SK-N-SH treated with all-trans-retinoic acid at 6 μM for 48 hours (cell line): ENCODE measurements around the gene CHMP6.

Experiments used
- ATAC-seq: fragments of 200-7000 bp; cut with Tn5 transposase; 3 replicates; pipeline ENCODE4 v1.9.1; 2020; ENCODE audit warnings: mild to moderate bottlenecking, moderate library complexity
- ARNTL ChIP-seq: fragments of 450-650 bp; formaldehyde crosslinking; IDR thresholded peaks from 2 replicates; pipeline ENCODE4 v1.5.0; 2020; ENCODE audit warnings: low read depth, mild to moderate bottlenecking, moderate library complexity, borderline replicate concordance
- BACH2 ChIP-seq: fragments of 250-450 bp; sonication (Bioruptor Pico); IDR thresholded peaks from 2 replicates; pipeline ENCODE4 v1.9.0; 2021; ENCODE audit warnings: mild to moderate bottlenecking, borderline replicate concordance
- CSDC2 ChIP-seq: fragments of 250-450 bp; sonication (Bioruptor Pico); IDR thresholded peaks from 2 replicates; pipeline ENCODE4 v1.5.0; 2020; ENCODE audit warnings: mild to moderate bottlenecking, moderate library complexity
- GLIS3 ChIP-seq: fragments of 250-450 bp; sonication (Bioruptor Pico); IDR thresholded peaks from 2 replicates; pipeline ENCODE4 v1.5.0; 2020; ENCODE audit warnings: mild to moderate bottlenecking, moderate library complexity
- ISL1 ChIP-seq: fragments of 250-450 bp; sonication (Bioruptor Pico); IDR thresholded peaks from 2 replicates; pipeline ENCODE4 v2.1.2; 2022; ENCODE audit warnings: mild to moderate bottlenecking, moderate library complexity
- OSR1 ChIP-seq: fragments of 250-450 bp; sonication (Bioruptor Pico); IDR thresholded peaks from 2 replicates; pipeline ENCODE4 v1.8.0; 2022; ENCODE audit warnings: moderate library complexity, mild to moderate bottlenecking, inconsistent platforms
- PPARA ChIP-seq: fragments of 250-450 bp; sonication (Bioruptor Pico); IDR thresholded peaks from 2 replicates; pipeline ENCODE4 v1.5.0; 2020; ENCODE audit warnings: mild to moderate bottlenecking, borderline replicate concordance
- RARB ChIP-seq: fragments of 250-450 bp; sonication (Bioruptor Pico); IDR thresholded peaks from 2 replicates; pipeline ENCODE4 v1.8.0; 2021; ENCODE audit warnings: mild to moderate bottlenecking, moderate library complexity
- SNAI2 ChIP-seq: fragments of 250-450 bp; sonication (Bioruptor Pico); IDR thresholded peaks from 2 replicates; pipeline ENCODE4 v1.5.0; 2020; ENCODE audit warnings: mild to moderate bottlenecking, moderate library complexity
- TCF4 ChIP-seq: fragments of 250-450 bp; sonication (Bioruptor Pico); IDR thresholded peaks from 2 replicates; pipeline ENCODE4 v1.8.0; 2021; ENCODE audit warnings: mild to moderate bottlenecking, moderate library complexity, borderline replicate concordance
- TOX ChIP-seq: fragments of 250-450 bp; sonication (Bioruptor Pico); IDR thresholded peaks from 2 replicates; pipeline ENCODE4 v1.8.0; 2021; ENCODE audit warnings: mild to moderate bottlenecking, moderate library complexity, borderline replicate concordance
- ZC3H10 ChIP-seq: fragments of 250-450 bp; sonication (Bioruptor Pico); IDR thresholded peaks from 2 replicates; pipeline ENCODE4 v1.5.1; 2021; ENCODE audit warnings: mild to moderate bottlenecking, moderate library complexity
- ZFP3 ChIP-seq: fragments of 250-450 bp; sonication (Bioruptor Pico); IDR thresholded peaks from 2 replicates; pipeline ENCODE4 v1.5.0; 2020; ENCODE audit warnings: mild to moderate bottlenecking, moderate library complexity
- ZNF565 ChIP-seq: fragments of 450-650 bp; formaldehyde crosslinking; conservative IDR thresholded peaks from 2 replicates; pipeline ENCODE4 v1.5.0; 2020; ENCODE audit warnings: low read depth, mild to moderate bottlenecking, moderate library complexity
- ZNF70 ChIP-seq: fragments of 450-650 bp; formaldehyde crosslinking; IDR thresholded peaks from 2 replicates; pipeline ENCODE4 v1.5.0; 2020; ENCODE audit warnings: mild to moderate bottlenecking, moderate library complexity
- ZNF8 ChIP-seq: fragments of 450-650 bp; formaldehyde crosslinking; IDR thresholded peaks from 2 replicates; pipeline ENCODE4 v1.5.0; 2020; ENCODE audit warnings: mild to moderate bottlenecking, moderate library complexity
- TF ChIP-seq, protein P1 (sequence below): fragments of 250-450 bp; sonication (Bioruptor Pico); IDR thresholded peaks from 2 replicates; pipeline ENCODE4 v1.8.0; 2020; ENCODE audit warnings: mild to moderate bottlenecking, moderate library complexity, borderline replicate concordance
- TF ChIP-seq, protein P2 (sequence below): fragments of 250-450 bp; sonication (Bioruptor Pico); IDR thresholded peaks from 2 replicates; pipeline ENCODE4 v1.5.1; 2020; ENCODE audit warnings: low read depth, mild to moderate bottlenecking, moderate library complexity
- TF ChIP-seq, protein P3 (sequence below): fragments of 250-450 bp; sonication (Bioruptor Pico); IDR thresholded peaks from 2 replicates; pipeline ENCODE4 v1.5.0; 2020; ENCODE audit warnings: mild to moderate bottlenecking, moderate library complexity
- TF ChIP-seq, protein P4 (sequence below): fragments of 250-450 bp; sonication (Bioruptor Pico); IDR thresholded peaks from 2 replicates; pipeline ENCODE4 v1.5.1; 2021; ENCODE audit warnings: mild to moderate bottlenecking, moderate library complexity
- TF ChIP-seq, protein P5 (sequence below): fragments of 250-450 bp; sonication (Bioruptor Pico); IDR thresholded peaks from 2 replicates; pipeline ENCODE4 v1.8.0; 2021; ENCODE audit warnings: low read depth, mild to moderate bottlenecking, moderate library complexity, borderline replicate concordance

CHMP6 gene

DNA sequence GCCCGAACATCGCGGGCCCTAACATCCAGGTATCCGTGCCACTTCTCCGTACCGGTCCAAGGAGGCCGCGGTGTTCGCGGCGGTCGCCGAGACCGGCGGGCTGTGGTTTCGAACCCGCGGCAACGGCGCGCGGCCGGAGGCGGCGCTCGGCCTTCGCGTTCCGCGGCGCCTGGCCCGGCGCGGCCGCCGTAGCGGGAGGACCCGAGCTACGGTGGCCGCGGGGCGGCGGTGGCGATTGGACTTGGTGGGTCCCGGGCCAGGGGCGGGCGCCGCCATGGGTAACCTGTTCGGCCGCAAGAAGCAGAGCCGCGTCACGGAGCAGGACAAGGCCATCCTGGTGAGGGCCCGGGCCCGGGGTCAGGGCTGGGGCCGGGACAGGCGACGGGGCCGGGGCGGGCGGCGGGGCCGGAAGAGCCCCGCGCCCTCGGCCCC is at the start of gene CHMP6:
CHMP6 (plus strand) TSS at position 197 of the 432 bp plus-strand sequence; CDS start at position 275, 78 bp downstream.
- ATAC-seq = peak; percentile 37
- TF ChIP-seq ZC3H10 (CRISPR knock-in tag) (no peak), SNAI2 (CRISPR knock-in tag) (peak; percentile 72; the same call in 1 of the 2 replicates), ISL1 (no peak), PPARA (CRISPR knock-in tag) (no peak), OSR1 (CRISPR knock-in tag) (no peak), ZNF8 (CRISPR knock-in tag) (no peak), RARB (CRISPR knock-in tag) (no peak), ZNF70 (no peak), ZFP3 (CRISPR knock-in tag) (peak; percentile 63; the same call in 1 of the 2 replicates), CSDC2 (CRISPR knock-in tag) (peak; percentile 85; the same call in 1 of the 2 replicates), ARNTL (CRISPR knock-in tag) (no peak), TOX (CRISPR knock-in tag) (no peak), TCF4 (CRISPR knock-in tag) (no peak), GLIS3 (CRISPR knock-in tag) (no peak), ZNF565 (no peak), BACH2 (no peak)
- TF ChIP-seq, protein P1, sequence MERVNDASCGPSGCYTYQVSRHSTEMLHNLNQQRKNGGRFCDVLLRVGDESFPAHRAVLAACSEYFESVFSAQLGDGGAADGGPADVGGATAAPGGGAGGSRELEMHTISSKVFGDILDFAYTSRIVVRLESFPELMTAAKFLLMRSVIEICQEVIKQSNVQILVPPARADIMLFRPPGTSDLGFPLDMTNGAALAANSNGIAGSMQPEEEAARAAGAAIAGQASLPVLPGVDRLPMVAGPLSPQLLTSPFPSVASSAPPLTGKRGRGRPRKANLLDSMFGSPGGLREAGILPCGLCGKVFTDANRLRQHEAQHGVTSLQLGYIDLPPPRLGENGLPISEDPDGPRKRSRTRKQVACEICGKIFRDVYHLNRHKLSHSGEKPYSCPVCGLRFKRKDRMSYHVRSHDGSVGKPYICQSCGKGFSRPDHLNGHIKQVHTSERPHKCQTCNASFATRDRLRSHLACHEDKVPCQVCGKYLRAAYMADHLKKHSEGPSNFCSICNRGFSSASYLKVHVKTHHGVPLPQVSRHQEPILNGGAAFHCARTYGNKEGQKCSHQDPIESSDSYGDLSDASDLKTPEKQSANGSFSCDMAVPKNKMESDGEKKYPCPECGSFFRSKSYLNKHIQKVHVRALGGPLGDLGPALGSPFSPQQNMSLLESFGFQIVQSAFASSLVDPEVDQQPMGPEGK (CRISPR knock-in tag) = no peak
- TF ChIP-seq, protein P2, sequence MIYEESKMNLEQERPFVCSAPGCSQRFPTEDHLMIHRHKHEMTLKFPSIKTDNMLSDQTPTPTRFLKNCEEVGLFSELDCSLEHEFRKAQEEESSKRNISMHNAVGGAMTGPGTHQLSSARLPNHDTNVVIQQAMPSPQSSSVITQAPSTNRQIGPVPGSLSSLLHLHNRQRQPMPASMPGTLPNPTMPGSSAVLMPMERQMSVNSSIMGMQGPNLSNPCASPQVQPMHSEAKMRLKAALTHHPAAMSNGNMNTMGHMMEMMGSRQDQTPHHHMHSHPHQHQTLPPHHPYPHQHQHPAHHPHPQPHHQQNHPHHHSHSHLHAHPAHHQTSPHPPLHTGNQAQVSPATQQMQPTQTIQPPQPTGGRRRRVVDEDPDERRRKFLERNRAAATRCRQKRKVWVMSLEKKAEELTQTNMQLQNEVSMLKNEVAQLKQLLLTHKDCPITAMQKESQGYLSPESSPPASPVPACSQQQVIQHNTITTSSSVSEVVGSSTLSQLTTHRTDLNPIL (CRISPR knock-in tag) = no peak
- TF ChIP-seq, protein P3, sequence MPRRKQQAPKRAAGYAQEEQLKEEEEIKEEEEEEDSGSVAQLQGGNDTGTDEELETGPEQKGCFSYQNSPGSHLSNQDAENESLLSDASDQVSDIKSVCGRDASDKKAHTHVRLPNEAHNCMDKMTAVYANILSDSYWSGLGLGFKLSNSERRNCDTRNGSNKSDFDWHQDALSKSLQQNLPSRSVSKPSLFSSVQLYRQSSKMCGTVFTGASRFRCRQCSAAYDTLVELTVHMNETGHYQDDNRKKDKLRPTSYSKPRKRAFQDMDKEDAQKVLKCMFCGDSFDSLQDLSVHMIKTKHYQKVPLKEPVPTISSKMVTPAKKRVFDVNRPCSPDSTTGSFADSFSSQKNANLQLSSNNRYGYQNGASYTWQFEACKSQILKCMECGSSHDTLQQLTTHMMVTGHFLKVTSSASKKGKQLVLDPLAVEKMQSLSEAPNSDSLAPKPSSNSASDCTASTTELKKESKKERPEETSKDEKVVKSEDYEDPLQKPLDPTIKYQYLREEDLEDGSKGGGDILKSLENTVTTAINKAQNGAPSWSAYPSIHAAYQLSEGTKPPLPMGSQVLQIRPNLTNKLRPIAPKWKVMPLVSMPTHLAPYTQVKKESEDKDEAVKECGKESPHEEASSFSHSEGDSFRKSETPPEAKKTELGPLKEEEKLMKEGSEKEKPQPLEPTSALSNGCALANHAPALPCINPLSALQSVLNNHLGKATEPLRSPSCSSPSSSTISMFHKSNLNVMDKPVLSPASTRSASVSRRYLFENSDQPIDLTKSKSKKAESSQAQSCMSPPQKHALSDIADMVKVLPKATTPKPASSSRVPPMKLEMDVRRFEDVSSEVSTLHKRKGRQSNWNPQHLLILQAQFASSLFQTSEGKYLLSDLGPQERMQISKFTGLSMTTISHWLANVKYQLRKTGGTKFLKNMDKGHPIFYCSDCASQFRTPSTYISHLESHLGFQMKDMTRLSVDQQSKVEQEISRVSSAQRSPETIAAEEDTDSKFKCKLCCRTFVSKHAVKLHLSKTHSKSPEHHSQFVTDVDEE (CRISPR knock-in tag) = peak; percentile 86
- TF ChIP-seq, protein P4, sequence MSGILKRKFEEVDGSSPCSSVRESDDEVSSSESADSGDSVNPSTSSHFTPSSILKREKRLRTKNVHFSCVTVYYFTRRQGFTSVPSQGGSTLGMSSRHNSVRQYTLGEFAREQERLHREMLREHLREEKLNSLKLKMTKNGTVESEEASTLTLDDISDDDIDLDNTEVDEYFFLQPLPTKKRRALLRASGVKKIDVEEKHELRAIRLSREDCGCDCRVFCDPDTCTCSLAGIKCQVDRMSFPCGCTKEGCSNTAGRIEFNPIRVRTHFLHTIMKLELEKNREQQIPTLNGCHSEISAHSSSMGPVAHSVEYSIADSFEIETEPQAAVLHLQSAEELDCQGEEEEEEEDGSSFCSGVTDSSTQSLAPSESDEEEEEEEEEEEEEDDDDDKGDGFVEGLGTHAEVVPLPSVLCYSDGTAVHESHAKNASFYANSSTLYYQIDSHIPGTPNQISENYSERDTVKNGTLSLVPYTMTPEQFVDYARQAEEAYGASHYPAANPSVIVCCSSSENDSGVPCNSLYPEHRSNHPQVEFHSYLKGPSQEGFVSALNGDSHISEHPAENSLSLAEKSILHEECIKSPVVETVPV (CRISPR knock-in tag) = no peak
- TF ChIP-seq, protein P5, sequence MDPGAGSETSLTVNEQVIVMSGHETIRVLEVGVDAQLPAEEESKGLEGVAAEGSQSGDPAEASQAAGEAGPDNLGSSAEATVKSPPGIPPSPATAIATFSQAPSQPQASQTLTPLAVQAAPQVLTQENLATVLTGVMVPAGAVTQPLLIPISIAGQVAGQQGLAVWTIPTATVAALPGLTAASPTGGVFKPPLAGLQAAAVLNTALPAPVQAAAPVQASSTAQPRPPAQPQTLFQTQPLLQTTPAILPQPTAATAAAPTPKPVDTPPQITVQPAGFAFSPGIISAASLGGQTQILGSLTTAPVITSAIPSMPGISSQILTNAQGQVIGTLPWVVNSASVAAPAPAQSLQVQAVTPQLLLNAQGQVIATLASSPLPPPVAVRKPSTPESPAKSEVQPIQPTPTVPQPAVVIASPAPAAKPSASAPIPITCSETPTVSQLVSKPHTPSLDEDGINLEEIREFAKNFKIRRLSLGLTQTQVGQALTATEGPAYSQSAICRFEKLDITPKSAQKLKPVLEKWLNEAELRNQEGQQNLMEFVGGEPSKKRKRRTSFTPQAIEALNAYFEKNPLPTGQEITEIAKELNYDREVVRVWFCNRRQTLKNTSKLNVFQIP (CRISPR knock-in tag) = no peak

DNA sequence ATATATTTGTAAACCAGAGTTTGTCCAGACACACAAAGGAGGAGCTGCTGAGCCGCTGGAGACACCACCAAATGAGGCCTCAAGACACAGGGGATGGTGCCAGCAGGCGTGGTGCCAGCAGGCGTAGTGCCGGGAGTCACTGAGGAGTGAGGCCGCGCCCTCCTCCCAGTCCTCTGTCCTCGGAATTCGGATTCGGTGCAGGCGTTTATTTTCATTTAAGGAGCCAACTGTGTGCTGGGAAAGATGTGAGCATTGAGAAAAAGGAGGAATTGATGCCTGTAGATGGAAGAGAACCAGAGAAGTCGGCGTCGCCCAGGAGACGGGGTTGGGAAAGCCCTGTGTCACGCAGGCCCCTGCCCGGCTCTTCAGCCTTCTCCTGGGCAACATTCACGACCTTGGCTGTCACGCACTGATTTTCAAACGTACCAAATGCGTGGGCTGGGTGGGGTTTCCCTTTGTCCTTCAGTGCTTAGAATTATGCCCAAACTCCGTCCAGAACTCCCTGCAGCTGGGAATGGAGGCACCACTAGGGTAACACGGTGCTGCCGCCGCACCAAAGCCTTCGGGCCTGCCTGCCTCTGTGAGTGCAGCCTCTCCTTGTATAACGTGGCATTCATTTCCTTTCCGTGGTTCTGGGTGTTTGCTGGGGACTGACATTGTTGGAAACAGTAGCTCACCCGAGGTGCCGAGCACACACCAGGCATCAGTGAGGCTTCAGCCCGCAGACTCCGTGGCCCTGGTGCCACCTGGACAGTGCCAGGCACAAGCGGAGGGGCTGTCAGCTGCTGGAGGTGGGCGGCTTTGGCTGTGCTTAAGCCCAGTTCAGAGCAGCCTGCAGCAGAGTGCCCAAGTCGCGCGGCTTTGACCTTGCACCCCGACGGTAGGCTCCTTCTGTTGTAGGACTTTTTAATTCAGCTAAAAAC is 49.0 kb upstream of the CHMP6 start:
- peak; percentile 60 for ATAC-seq
- TF ChIP-seq, protein P1 (CRISPR knock-in tag) = no peak
- TF ChIP-seq, protein P5 (CRISPR knock-in tag) = no peak
- no peak for TF ChIP-seq TOX (CRISPR knock-in tag)
- TF ChIP-seq, protein P3 (CRISPR knock-in tag) = no peak
